LNCAP (cell line): Measurements from ENCODE around the gene DNAJC27.

Experiments
- TF ChIP-seq, protein P1 (sequence below): fragments of 450-650 bp; IDR thresholded peaks from 2 replicates; pipeline ENCODE4 v1.5.1; 2017; ENCODE audit warnings: mild to moderate bottlenecking

The DNAJC27 gene

GRCh38 chr2:24959761-24960160 is 12.0 kb downstream of the DNAJC27 start:
- TF ChIP-seq, protein P1, sequence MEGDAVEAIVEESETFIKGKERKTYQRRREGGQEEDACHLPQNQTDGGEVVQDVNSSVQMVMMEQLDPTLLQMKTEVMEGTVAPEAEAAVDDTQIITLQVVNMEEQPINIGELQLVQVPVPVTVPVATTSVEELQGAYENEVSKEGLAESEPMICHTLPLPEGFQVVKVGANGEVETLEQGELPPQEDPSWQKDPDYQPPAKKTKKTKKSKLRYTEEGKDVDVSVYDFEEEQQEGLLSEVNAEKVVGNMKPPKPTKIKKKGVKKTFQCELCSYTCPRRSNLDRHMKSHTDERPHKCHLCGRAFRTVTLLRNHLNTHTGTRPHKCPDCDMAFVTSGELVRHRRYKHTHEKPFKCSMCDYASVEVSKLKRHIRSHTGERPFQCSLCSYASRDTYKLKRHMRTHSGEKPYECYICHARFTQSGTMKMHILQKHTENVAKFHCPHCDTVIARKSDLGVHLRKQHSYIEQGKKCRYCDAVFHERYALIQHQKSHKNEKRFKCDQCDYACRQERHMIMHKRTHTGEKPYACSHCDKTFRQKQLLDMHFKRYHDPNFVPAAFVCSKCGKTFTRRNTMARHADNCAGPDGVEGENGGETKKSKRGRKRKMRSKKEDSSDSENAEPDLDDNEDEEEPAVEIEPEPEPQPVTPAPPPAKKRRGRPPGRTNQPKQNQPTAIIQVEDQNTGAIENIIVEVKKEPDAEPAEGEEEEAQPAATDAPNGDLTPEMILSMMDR = no peak

DNA sequence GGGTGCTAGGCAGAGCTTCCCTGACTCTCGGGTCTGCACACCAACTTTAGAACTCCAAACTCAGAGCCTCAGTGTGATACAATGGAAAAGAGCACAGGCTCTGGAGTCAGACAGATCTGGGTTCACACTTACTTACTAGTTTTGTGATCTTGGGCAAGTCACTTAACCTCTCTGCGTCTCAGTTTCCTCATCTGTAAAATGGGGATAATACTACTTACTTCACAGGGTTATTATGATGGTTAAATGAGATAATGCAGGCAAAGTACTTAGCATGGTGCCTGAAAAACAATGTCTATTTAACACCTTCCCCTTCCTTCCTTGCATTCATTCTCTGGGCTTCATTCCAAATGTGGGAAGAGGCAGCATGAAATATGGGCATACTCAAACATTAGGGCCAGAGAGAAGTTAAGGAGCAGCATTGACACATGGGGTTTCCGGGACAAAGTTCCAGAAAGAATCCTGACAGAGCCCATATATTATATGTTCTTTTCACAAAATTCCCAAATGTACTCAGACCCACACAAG is 13.3 kb downstream of the DNAJC27 start:
- TF ChIP-seq, protein P1 = no peak

DNA sequence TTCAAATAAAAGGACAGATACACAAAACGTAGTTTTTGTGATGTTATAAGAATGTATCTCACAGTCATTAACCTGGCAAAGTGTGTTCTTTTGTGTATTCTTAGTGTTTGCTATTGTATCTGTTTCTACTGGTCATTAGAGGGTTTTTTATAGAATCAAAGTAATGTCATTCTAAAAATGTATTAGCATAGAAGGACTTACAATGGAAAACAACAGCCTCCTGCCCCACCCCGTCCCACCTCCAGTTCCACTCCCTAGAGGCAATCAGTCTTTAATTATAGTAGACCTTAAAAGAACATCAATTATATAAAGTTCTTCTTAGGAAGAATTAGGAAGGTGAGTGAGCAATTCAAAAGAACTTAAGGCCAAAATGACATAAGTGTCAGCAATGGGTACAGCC is 13.8 kb downstream of the DNAJC27 start:
- TF ChIP-seq, protein P1 = no peak

DNA sequence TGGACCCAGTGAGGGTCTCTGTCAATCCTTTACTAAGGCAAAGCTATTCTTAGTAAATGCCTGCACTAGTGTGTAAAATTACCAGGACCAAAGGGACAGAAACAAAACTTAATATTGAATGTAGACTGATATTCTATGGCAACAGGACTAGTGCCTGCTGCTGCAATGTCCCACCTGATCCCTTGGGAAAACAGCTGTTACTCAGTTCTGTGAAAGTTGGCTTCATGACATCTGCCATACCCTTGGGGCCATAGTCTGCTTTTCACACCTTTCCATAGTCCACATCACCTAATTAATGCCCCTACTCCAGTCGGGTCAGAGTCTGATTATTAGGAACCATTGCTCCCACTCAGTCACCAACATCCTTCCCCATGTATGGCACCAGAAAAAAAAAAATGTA is 14.5 kb downstream of the DNAJC27 start:
- TF ChIP-seq, protein P1 = no peak

DNA sequence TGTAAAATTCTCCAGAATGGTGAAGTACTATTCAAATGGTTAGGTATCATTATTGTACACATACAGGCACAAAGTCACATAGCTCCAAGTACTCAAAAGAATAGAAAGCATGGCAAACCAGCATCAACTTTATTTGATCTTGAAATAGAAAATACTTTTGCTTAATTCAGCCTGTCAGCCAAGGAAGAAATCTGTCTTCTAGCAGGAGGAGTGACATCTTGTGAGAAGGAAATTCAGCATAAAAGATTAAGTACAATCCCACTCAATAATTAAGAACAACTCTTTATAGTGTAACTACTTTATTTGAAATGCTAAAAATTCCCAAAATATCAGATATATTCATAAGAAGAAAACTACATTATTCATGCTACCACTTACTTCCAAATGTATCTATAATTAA is 15.8 kb downstream of the DNAJC27 start:
- TF ChIP-seq, protein P1 = no peak

DNA sequence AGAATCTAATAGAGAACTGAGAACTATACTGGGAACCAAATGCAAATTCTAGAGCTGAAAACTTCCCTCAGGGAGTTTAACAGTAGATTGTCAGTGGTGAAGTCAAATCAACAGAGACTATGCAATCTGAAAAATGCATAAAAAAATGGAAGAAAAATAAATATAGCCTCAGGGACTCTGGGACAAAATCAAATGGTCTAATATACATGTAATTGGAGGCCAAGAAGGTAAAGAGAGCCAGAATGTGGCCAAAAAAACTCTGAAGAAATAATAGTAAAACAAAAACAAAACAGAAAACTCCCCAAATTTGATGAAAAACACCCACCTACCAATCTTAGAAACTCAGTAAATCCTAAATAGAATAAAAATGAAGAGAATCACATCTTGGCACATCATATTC is 16.5 kb downstream of the DNAJC27 start:
- TF ChIP-seq, protein P1 = no peak

- TF ChIP-seq, protein P1 = no peak
These were observed 21.7 kb downstream of the DNAJC27 start for GRCh38 chr2:24950102-24950501.

DNA sequence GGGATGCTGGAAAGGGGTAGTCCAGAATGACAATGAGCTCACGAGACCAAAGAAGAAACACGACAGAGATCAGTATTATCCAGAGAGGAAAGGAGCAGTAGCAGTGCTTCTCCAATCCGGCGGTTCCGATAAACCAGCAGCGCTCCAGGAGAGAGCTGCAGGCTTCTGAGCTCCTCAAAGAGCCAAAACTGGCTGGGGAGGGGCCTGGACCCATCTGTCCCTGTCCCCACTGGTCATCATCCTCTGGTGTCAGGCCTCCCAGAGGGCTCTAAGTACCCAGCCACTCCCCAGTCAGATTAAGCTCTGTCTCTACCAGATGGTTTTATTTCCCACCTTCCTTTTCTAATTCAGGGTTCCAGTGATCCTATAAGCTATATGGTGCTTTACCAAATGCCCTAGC is 23.2 kb downstream of the DNAJC27 start:
- TF ChIP-seq, protein P1 = no peak
